HCT116 (cell line): ENCODE data around the gene TEDDM1. TPM values are rescaled to one million over a fixed set of nuclear protein-coding genes. Genes with fewer than 3 reads are reported as not detected.

Experiments
- ATAC-seq: fragments of 200-7000 bp; cut with Tn5 transposase; 2 replicates; pipeline ENCODE4 v1.9.1; 2020; ENCODE audit warnings: mild to moderate bottlenecking, moderate library complexity
- BruUV-seq: library from RNA; stranded (reverse); fragments of 400-500 nt; replicated peaks from 2 replicates; lab custom pipeline; 2021; lab: Mats Ljungman, UMichigan
- CTCF ChIA-PET: fragments of 300-600 bp; sonication (Branson Sonifier 250); formaldehyde crosslinking; loops from one replicate; lab custom pipeline; 2021; ENCODE audit warnings: antibody characterized with exemption; lab: Charles Lee
- POLR2A ChIA-PET: fragments of 300-600, 350-600 bp; sonication (Branson Sonifier 250); formaldehyde crosslinking; loops from one replicate; lab custom pipeline; 2021; ENCODE audit warnings: antibody characterized with exemption; lab: Charles Lee
- RAD21 ChIA-PET, 2 experiments: fragments of 300-600 bp; sonication (Branson Sonifier 250); formaldehyde crosslinking; loops; one replicate each; lab custom pipeline; 2023; ENCODE audit warnings: low total read pairs in 2 of 2; ENCODE audit not compliant: uncharacterized antibody in 2 of 2, unreplicated experiment in 2 of 2, low non-redundant PET in 1 of 2; lab: Charles Lee
- DNase-seq: peaks from one replicate; pipeline ENCODE4 v3.0.0-alpha.2; 2010; ENCODE audit warnings: low read depth, low spot score
- H2AFZ ChIP-seq: fragments of 200-600 bp; shearing (Covaris generic), sonication (generic); 2 replicates; pipeline ENCODE4 v1.6.1; 2017; ENCODE audit warnings: low read depth, mixed run types, mixed read lengths, antibody characterized with exemption, low read length; ENCODE audit not compliant: poor library complexity, severe bottlenecking
- H3K27ac ChIP-seq: 2 replicates; pipeline ENCODE4 v1.5.1; 2012; ENCODE audit warnings: low read depth, low read length
- H3K27me3 ChIP-seq: fragments of 200-600 bp; sonication (generic); 2 replicates; pipeline ENCODE4 v1.6.1; 2016; ENCODE audit warnings: mixed run types, low read length, mixed read lengths; ENCODE audit not compliant: insufficient read depth
- H3K36me3 ChIP-seq, 2 experiments: fragments of 200-500 bp in 1 of 2; fragments of 200-600 bp in 1 of 2; sonication (Bioruptor generic) in 1 of 2; sonication (generic) in 1 of 2; 2 replicates each; pipeline versions ENCODE4 v1.5.1 to v1.6.1; 2014 to 2016; ENCODE audit warnings: low read length in 2 of 2, inconsistent platforms in 1 of 2, mixed read lengths in 1 of 2, mixed run types in 1 of 2; ENCODE audit not compliant: insufficient read depth in 2 of 2, control insufficient read depth in 1 of 2
- H3K4me1 ChIP-seq, 2 experiments: fragments of 200-600 bp in 1 of 2; sonication (generic) in 1 of 2; 2 replicates each; pipeline versions ENCODE4 v1.5.1 to v1.6.1; 2012 to 2017; ENCODE audit warnings: low read length in 2 of 2, inconsistent platforms in 1 of 2, mild to moderate bottlenecking in 1 of 2, mixed read lengths in 1 of 2, mixed run types in 1 of 2, moderate library complexity in 1 of 2; ENCODE audit not compliant: insufficient read depth in 2 of 2, control insufficient read depth in 1 of 2
- H3K4me2 ChIP-seq: fragments of 200-600 bp; sonication (generic); 2 replicates; pipeline ENCODE4 v1.6.1; 2017; ENCODE audit warnings: mixed run types, low read length, mixed read lengths
- H3K4me3 ChIP-seq, 2 experiments: fragments of 200-600 bp in 1 of 2; sonication (generic) in 1 of 2; replicated peaks in 1 of 2; 2 replicates each; pipeline ENCODE4 v1.5.1; 2011 to 2016; ENCODE audit warnings: low read length in 2 of 2, control low read depth in 1 of 2, low read depth in 1 of 2, mild to moderate bottlenecking in 1 of 2, mixed read lengths in 1 of 2, mixed run types in 1 of 2
- H3K79me2 ChIP-seq: fragments of 200-600 bp; sonication (generic); 2 replicates; pipeline ENCODE4 v1.6.1; 2017; ENCODE audit warnings: mild to moderate bottlenecking, mixed run types, low read length, moderate library complexity, mixed read lengths; ENCODE audit not compliant: insufficient read depth
- H3K9ac ChIP-seq: fragments of 200-600 bp; sonication (generic); 2 replicates; pipeline ENCODE4 v1.6.1; 2016; ENCODE audit warnings: low read length, mixed read lengths
- H3K9me2 ChIP-seq: fragments of 200-600 bp; sonication (generic), shearing (Covaris generic); 2 replicates; pipeline ENCODE4 v1.6.1; 2017; ENCODE audit warnings: mixed run types, mild to moderate bottlenecking, moderate library complexity; ENCODE audit not compliant: insufficient read depth
- H3K9me3 ChIP-seq, 2 experiments: fragments of 200-500 bp in 1 of 2; fragments of 200-600 bp in 1 of 2; sonication (Bioruptor generic) in 1 of 2; sonication (generic) in 1 of 2; 2 replicates each; pipeline ENCODE4 v1.6.1; 2014 to 2017; ENCODE audit warnings: low read length in 2 of 2, mixed read lengths in 2 of 2, inconsistent platforms in 1 of 2, low read depth in 1 of 2, mild to moderate bottlenecking in 1 of 2, mixed run types in 1 of 2, moderate library complexity in 1 of 2; ENCODE audit not compliant: control insufficient read depth in 1 of 2, insufficient read depth in 1 of 2
- H4K20me1 ChIP-seq: fragments of 200-600 bp; sonication (generic), shearing (Covaris generic); 2 replicates; pipeline ENCODE4 v1.6.1; 2017; ENCODE audit warnings: mixed run types, mild to moderate bottlenecking, moderate library complexity; ENCODE audit not compliant: insufficient read depth
- EGR1 ChIP-seq: IDR thresholded peaks from 2 replicates; pipeline ENCODE4 v1.6.1; 2012; ENCODE audit warnings: low read depth
- JUND ChIP-seq: IDR thresholded peaks from 2 replicates; pipeline ENCODE4 v1.6.1; 2012
- REST ChIP-seq: IDR thresholded peaks from 2 replicates; pipeline ENCODE4 v1.6.1; 2012; ENCODE audit warnings: low read depth
- SP1 ChIP-seq: IDR thresholded peaks from 2 replicates; pipeline ENCODE4 v1.6.1; 2012; ENCODE audit warnings: low read depth
- intact Hi-C: fragments of 100-400 bp; cut with micrococcal nuclease; formaldehyde crosslinking; loops from 2 replicates; pipeline ENCODE4 v1.10.0; 2022
- total RNA-seq: library from RNA; stranded (reverse); gene quantifications from one replicate; pipeline ENCODE4 v1.2.1, GENCODE V29; 2021; ENCODE audit not compliant: unreplicated experiment
- TF ChIP-seq, protein P1 (sequence below): IDR thresholded peaks from 2 replicates; pipeline ENCODE4 v1.6.1; 2011; ENCODE audit warnings: mild to moderate bottlenecking, low read length, moderate library complexity; ENCODE audit not compliant: insufficient replicate concordance; ENCODE audit errors: extremely low read depth

The TEDDM1 gene
- total RNA-seq, 1 experiment from 2014 or later = not detected

- no peaks in the 10 kb centered on the region for H3K4me1 ChIP-seq
- no TSS peak for BruUV-seq
These were observed 40.8 kb downstream of the TEDDM1 start for GRCh38 chr1:182359645-182360044.

More at GRCh38 chr1:182359645-182360044, 40.8 kb downstream of the TEDDM1 start:
- Histone ChIP-seq H3K27me3 (no peaks in the 10 kb centered on the region), H3K4me2 (no peak overlapping the region), H3K9me3 (no peaks in the 10 kb centered on the region), H2AFZ (no peak overlapping the region), H3K36me3 (no peaks in the 10 kb centered on the region), H3K9me2 (no peaks in the 10 kb centered on the region), H4K20me1 (no peaks in the 10 kb centered on the region), H3K79me2 (no peaks in the 10 kb centered on the region), H3K4me3 (no peak overlapping the region), H3K9ac (no peak overlapping the region)
- ChIA-PET CTCF (no interaction called here), RAD21 (no interaction called here), POLR2A (no interaction called here)
- ATAC-seq (no peak), DNase-seq (no peak)
- intact Hi-C loops = no loop called here
- TF ChIP-seq EGR1 = no peak
- TF ChIP-seq JUND = no peak
- no peak for TF ChIP-seq REST
- TF ChIP-seq, protein P1, sequence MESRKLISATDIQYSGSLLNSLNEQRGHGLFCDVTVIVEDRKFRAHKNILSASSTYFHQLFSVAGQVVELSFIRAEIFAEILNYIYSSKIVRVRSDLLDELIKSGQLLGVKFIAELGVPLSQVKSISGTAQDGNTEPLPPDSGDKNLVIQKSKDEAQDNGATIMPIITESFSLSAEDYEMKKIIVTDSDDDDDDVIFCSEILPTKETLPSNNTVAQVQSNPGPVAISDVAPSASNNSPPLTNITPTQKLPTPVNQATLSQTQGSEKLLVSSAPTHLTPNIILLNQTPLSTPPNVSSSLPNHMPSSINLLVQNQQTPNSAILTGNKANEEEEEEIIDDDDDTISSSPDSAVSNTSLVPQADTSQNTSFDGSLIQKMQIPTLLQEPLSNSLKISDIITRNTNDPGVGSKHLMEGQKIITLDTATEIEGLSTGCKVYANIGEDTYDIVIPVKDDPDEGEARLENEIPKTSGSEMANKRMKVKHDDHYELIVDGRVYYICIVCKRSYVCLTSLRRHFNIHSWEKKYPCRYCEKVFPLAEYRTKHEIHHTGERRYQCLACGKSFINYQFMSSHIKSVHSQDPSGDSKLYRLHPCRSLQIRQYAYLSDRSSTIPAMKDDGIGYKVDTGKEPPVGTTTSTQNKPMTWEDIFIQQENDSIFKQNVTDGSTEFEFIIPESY = no peak
- TF ChIP-seq SP1 = no peak
- TF ChIP-seq, all 23 proteins: peak for 0
- no peak overlapping the region for H3K27ac ChIP-seq
